Neural progenitor cell (in vitro differentiated cells): ENCODE results near the gene BAG5.

ENCODE experiments used
- CTCF ChIP-seq: fragments of 200-600 bp; sonication (generic); IDR thresholded peaks from 2 replicates; pipeline ENCODE4 v1.5.1; 2017; ENCODE audit warnings: antibody characterized with exemption, mild to moderate bottlenecking
- EZH2phosphoT487 ChIP-seq: fragments of 200-600 bp; sonication (generic); IDR thresholded peaks from 2 replicates; pipeline ENCODE4 v1.6.1; 2017; ENCODE audit warnings: antibody characterized with exemption

GRCh38 chr14:103529383-103530365 lies 32.8 kb downstream of the BAG5 start:
- TF ChIP-seq CTCF (no peak), EZH2phosphoT487 (no peak)
